Activated CD4-positive, alpha-beta T cell treated with anti-CD3 and anti-CD28 coated beads, Interleukin-2, amount 50 U/mL, for 24 hours (primary cell): ENCODE data around the gene ZBTB37.
"Not testable (repeated sequence)": the region's sequence is repeated elsewhere in the genome, so short reads cannot be mapped to it uniquely, and the experiment has no call there.

Experiments
- DNase-seq, 2 donors: peaks; one replicate each; pipeline ENCODE4 v3.0.0-alpha.2; 2020; ENCODE audit warnings: low read depth in 1 of 2, low spot score in 1 of 2

Gene ZBTB37

GRCh38 chr1:173903827-173904531 lies 35.8 kb downstream of the ZBTB37 start:
- no peak for DNase-seq

DNA sequence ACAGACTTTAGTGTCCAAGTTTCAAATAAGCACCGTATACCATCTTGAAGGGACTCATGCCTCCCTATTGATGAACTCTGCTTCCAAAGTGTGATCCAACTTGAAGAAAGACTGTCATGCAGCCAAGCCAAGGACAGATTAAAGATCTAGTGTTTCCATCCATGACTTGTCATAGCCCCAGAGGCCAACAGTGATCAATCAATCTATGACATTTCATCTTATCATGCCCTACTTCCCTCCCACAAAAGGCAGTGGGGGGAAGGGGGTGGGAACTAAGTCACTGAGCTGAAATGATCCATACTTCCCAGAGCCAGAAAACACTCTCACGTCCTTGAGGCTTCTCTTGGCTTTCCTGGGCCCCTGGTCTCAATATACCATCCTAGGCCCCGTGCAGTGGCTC lies 44.9 kb downstream of the ZBTB37 start:
- DNase-seq = no peak

DNA sequence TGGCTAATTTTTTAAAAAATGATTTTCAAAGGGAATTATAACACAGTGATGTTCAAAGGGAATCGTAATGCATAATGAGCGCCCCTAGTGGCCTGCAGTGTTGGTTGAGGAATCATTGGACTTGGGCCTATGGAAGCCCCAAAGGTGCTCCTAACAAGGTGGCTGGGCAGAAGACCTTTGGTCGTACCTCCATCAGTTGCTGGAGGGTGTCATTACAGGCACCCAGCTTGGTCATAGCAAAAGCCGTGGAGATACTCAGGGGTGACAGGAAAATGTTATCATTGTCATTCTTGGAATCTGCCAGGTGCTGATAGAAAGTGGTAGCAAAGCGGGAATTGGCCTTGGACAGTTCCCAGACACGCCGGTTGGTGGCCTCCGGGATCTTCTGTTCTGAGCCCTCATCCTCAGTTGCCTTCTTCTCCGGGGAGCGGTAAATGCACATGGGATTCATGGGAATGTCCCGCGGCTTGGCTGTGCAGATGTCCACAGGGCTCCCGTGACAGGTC lies 46.2 kb downstream of the ZBTB37 start:
- DNase-seq = no peak

- no peak for DNase-seq
Measured at GRCh38 chr1:173915596-173915995, 47.4 kb downstream of the ZBTB37 start.

DNA sequence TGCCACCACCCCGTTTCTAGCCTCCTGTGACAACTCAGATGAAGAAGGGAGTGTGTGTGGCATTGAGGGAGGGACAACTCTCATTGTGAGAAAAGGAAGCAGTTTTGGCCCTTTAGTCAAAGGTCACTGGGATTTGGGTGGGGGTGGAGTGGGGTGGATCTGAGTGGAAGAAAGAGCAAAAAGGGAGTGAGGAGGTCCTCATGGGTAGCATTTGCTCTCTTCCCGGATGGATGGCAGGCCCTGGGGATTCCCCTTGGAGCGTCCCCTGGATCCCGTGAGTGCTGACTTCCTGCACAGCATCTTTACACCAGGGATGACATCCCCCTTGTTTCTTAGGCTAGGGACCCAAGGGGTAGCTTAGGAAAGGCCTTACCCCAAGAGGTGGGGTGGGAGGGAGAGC lies 48.5 kb downstream of the ZBTB37 start:
- no peak for DNase-seq

- no peak for DNase-seq
Measured at GRCh38 chr1:173917149-173917548, 49.0 kb downstream of the ZBTB37 start, which contains the start of gene SERPINC1. Gene SERPINC1, minus strand, starts transcription at chr1:173917327. Its CDS starts 68 bp downstream, at chr1:173917259.

DNA sequence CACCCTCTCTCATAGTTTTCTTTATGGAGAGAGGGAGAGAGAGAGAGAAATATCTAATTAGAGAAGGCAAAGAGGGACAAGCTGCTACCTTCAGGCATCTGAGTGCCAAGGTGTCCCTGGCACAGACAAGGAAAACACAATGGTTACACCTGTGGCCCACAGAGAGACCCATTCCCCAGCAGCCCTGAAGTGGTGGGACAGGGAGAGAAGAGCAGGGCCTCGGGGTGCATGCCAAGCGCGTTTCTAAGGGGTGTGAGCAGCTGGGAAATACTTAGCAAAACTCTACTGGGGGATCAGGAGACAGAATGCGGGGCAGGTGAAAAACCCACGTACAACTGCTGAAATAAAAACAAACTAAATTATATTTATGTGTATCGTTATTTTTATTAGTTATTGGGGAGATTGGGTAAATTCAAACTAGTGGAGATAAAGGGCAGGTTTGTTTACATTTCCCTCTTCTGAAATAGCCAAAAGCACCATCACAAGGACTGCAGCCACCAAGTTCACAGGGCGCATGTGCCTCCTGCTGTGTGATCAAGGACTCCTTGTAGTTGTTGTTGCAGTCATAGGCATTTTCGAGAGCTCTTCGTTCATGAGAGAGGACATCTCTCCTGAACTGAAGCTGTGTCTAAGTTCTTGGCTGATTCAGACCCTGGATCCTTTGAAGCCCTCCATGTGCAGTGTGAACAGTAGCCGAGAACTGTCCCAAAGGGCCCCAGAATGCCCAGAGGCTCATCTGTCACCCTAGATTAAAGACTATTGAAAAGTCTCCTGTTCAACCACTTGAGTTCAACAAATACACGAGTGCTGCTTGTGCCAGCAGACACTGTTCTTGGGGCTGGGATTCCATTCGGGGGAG lies 49.7 kb downstream of the ZBTB37 start:
- DNase-seq = no peak

DNA sequence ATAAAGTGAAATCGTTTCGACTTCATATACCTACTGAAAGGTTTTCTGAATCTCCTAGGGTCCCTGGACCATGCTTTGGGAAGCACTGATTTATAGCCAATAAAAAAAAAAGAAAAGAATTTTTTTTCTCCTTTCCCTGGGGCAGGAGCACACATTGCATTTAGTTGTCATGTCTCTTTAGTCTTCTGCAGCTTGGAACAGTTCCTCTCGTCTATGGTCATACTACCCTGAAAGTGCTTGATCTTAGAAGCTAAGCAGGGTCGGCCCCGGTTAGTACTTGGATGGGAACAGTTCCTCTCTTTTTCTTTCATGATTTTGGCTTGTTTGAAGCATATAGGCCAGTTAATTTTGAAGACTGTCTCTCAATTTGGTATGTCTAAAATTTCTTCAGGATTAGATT lies 52.7 kb downstream of the ZBTB37 start:
- DNase-seq = no peak

GRCh38 chr1:173925306-173926242 lies 57.4 kb downstream of the ZBTB37 start:
- no peak for DNase-seq

- DNase-seq = not testable (repeated sequence)
Measured at GRCh38 chr1:173930541-173930940, 62.4 kb downstream of the ZBTB37 start.

GRCh38 chr1:173934440-173934839 lies 66.3 kb downstream of the ZBTB37 start:
- no peak for DNase-seq

DNA sequence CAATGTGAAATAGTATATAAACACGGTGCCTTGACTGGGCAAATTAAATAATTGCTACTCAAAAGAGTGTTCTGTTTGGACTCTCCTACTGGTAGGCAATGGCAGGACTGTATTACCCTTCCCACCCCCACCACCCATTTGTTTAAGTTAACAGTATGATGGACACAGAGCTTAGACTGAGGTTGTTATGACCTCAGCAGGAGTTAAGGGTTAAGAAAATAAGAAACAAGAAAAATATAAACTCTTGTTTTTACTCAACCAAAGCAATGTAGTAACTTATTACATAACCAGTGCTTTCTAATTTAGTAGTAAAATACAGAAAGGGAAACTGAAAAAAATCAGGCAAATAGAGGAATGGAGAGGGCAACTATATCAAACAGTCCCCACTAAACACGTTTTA lies 68.9 kb downstream of the ZBTB37 start:
- DNase-seq = no peak

DNA sequence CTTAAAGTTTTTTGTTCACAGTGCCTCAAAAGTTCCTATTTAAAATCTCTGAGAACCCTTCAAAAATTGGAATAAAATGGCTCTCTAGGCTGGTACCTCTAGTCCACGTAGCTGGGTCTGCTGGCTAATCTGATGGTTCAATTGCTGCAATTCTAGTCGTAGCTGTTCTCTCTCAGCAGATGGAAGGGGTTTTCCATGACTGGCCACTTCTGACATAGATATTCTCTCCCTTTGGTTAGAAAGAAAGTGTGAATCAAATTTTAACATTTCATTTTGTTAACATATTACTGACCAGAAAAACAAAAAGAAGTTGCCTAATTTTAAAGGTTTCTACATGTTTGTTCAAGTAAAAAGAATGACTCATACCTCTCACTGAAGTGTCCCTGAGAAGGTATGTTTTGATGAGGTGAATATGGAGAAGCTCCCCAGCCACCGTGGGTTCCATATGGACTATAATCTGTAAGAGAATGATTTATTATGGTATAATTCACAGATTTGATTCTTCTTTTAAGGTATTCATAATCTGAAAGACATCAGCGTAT lies 78.3 kb downstream of the ZBTB37 start:
- no peak for DNase-seq

DNA sequence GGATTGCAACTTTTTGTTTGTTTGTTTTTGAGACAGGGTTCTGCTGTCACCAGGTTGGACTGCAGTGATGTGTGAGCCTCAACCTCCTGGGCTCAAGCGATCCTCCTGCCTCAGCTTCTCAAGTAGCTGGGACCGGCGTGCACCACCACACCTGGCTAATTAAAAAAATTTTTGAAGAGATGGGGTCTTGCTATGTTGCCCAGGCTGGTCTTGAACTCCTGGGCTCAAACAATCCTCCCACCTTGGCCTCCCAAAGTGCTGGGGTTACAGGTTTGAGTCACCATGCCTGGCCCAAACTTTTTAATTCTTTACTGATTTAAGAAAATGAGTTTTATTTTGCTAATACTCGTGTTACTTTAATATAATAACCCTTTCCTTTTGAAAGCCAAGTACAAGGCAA lies 80.4 kb downstream of the ZBTB37 start:
- no peak for DNase-seq
